ENCODE measurements around the gene NR1H2. TPM values are rescaled to one million over a fixed set of nuclear protein-coding genes. Genes with fewer than 3 reads are reported as not detected.
A peak's percentile ranks its signal among the peaks of the same experiment; 100 is the strongest.

Gene NR1H2
- total RNA-seq, 2 donors from 2014 or later = 40.4 to 42.7 TPM

DNA sequence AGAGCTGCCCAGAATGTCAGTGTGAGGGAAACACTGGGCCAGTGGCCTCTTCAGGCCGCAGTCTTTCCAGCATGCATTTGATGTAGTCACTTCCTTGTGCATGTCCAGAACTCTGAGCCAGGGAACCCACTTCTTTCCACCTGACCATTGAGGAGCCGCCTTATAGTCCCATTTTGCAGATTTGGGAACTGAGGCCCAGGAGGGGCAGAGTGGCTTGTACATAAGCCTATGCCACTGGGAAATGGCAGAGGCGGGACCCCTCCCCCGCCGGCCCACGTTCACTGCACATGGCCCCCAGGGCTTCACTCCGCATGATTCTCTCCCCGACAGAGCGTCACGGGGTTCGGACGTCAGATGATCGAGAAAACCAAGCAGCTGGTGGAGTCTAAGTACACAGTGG lies 36.8 kb downstream of the NR1H2 start:
- Mint-ChIP-seq H3K27ac (no peak overlapping the region), H3K36me3 (ENCODE audit: low read depth) (peaks cover 34% of the 10 kb centered on the region), H3K4me3 (no peak overlapping the region), H3K27me3 (ENCODE audit: insufficient read depth) (no peaks in the 10 kb centered on the region), H3K9me3 (no peaks in the 10 kb centered on the region), H3K4me1 (no peaks in the 10 kb centered on the region)
- no peaks in the 10 kb centered on the region for H3K9me3 ChIP-seq (ENCODE audit: control insufficient read depth, low read length)
- peaks cover 22% of the 10 kb centered on the region for H3K36me3 ChIP-seq (ENCODE audit: control insufficient read depth, insufficient read depth, low read length)
- H3K9ac ChIP-seq (ENCODE audit: extremely low read depth, low read length, poor library complexity, severe bottlenecking) = no peak overlapping the region
- DNase-seq = peak; percentile 32
- 91 to 94% methylated on average over 12 to 13 of the region's 13 CpGs for WGBS, 2 experiments (ENCODE audit: insufficient coverage in 1 of 2, insufficient read length in 1 of 2)
- H3K4me3 ChIP-seq (ENCODE audit: low read length) = no peak overlapping the region
- no peak overlapping the region for H3K27ac ChIP-seq (ENCODE audit: low read depth, low read length)
- TF ChIP-seq, protein P1, sequence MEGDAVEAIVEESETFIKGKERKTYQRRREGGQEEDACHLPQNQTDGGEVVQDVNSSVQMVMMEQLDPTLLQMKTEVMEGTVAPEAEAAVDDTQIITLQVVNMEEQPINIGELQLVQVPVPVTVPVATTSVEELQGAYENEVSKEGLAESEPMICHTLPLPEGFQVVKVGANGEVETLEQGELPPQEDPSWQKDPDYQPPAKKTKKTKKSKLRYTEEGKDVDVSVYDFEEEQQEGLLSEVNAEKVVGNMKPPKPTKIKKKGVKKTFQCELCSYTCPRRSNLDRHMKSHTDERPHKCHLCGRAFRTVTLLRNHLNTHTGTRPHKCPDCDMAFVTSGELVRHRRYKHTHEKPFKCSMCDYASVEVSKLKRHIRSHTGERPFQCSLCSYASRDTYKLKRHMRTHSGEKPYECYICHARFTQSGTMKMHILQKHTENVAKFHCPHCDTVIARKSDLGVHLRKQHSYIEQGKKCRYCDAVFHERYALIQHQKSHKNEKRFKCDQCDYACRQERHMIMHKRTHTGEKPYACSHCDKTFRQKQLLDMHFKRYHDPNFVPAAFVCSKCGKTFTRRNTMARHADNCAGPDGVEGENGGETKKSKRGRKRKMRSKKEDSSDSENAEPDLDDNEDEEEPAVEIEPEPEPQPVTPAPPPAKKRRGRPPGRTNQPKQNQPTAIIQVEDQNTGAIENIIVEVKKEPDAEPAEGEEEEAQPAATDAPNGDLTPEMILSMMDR (conservative IDR thresholded peaks at IDR 0.05) = no peak
- H3K4me1 ChIP-seq (ENCODE audit: control insufficient read depth, insufficient read depth, low read length) = no peaks in the 10 kb centered on the region
- no peaks in the 10 kb centered on the region for H3K27me3 ChIP-seq (ENCODE audit: control insufficient read depth, insufficient read depth, low read length, poor library complexity, severe bottlenecking)

DNA sequence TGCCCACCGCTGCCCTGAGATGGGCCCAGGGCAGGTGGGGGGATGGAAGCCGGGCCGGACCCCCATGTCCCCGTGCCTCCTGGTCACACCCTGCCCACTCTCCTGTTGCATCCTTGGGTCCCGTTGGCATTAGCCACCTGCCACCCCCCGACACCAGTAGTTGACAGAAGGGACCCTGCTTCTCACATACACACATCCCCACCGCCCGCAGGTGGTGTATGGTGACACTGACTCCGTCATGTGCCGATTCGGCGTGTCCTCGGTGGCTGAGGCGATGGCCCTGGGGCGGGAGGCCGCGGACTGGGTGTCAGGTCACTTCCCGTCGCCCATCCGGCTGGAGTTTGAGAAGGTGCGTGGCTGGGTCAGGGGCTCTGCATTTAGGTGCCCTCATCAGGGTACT lies 37.3 kb downstream of the NR1H2 start:
- no peak overlapping the region for H3K27ac ChIP-seq (ENCODE audit: low read depth, low read length)
- H3K4me1 Mint-ChIP-seq = peaks cover 2% of the 10 kb centered on the region
- 89 to 95% methylated on average over 5 to 21 of the region's 21 CpGs for WGBS, 2 experiments (ENCODE audit: insufficient coverage in 1 of 2, insufficient read length in 1 of 2)
- H3K27me3 ChIP-seq (ENCODE audit: control insufficient read depth, insufficient read depth, low read length, poor library complexity, severe bottlenecking) = peaks cover 2% of the 10 kb centered on the region
- H3K27me3 Mint-ChIP-seq (ENCODE audit: insufficient read depth) = peaks cover 2% of the 10 kb centered on the region
- H3K9ac ChIP-seq (ENCODE audit: extremely low read depth, low read length, poor library complexity, severe bottlenecking) = no peak overlapping the region
- H3K36me3 Mint-ChIP-seq (ENCODE audit: low read depth) = peaks cover 34% of the 10 kb centered on the region
- H3K27ac Mint-ChIP-seq = no peak overlapping the region
- H3K4me1 ChIP-seq (ENCODE audit: control insufficient read depth, insufficient read depth, low read length) = no peaks in the 10 kb centered on the region
- H3K9me3 ChIP-seq (ENCODE audit: control insufficient read depth, low read length) = no peaks in the 10 kb centered on the region
- no peak for DNase-seq
- H3K4me3 Mint-ChIP-seq = no peak overlapping the region
- H3K36me3 ChIP-seq (ENCODE audit: control insufficient read depth, insufficient read depth, low read length) = peaks cover 22% of the 10 kb centered on the region
- H3K9me3 Mint-ChIP-seq = no peaks in the 10 kb centered on the region
- TF ChIP-seq, protein P1 (conservative IDR thresholded peaks at IDR 0.05) = no peak
- H3K4me3 ChIP-seq (ENCODE audit: low read length) = no peak overlapping the region

DNA sequence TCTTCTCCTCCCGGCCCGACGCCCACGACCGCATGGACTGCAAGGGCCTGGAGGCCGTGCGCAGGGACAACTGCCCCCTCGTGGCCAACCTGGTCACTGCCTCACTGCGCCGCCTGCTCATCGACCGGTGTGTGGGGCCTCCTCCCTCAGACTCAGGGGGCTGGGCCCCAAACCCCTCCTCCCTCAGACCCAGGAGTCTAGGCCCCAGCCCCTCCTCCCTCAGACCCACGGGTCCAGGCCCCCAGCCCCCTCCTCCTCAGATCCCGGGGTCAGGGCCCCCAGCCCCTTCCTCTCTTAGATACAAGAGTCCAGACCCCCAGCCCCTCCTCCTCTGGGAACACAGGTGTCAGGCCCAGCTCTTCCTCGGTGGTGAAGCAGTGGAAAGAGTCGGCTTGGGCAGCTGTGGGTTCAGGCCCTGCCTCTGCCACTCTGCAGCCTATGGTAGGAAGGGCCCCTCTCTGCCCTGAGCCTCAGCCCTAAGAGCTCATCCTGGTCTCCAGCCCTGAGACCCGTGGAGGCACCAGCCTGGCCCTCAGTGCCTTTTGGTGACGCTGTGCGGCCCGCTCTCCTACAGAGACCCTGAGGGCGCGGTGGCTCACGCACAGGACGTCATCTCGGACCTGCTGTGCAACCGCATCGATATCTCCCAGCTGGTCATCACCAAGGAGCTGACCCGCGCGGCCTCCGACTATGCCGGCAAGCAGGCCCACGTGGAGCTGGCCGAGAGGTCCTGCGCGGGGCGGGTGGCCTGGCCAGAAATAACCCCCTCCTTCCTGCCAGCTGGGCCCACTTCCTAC lies 38.8 kb downstream of the NR1H2 start:
- 74 to 95% methylated on average over 14 to 37 of the region's 37 CpGs for WGBS, 2 experiments (ENCODE audit: insufficient coverage in 1 of 2, insufficient read length in 1 of 2)
- DNase-seq = peak; percentile 97
- Mint-ChIP-seq H3K27ac (no peak overlapping the region), H3K36me3 (ENCODE audit: low read depth) (peaks cover 27% of the 10 kb centered on the region), H3K27me3 (ENCODE audit: insufficient read depth) (peaks cover 10% of the 10 kb centered on the region), H3K4me3 (no peak overlapping the region), H3K9me3 (no peaks in the 10 kb centered on the region), H3K4me1 (peaks cover 11% of the 10 kb centered on the region)
- Histone ChIP-seq H3K4me1 (ENCODE audit: control insufficient read depth, insufficient read depth, low read length) (no peaks in the 10 kb centered on the region), H3K27ac (ENCODE audit: low read depth, low read length) (no peak overlapping the region), H3K27me3 (ENCODE audit: control insufficient read depth, insufficient read depth, low read length, poor library complexity, severe bottlenecking) (peaks cover 17% of the 10 kb centered on the region), H3K9ac (ENCODE audit: extremely low read depth, low read length, poor library complexity, severe bottlenecking) (no peak overlapping the region), H3K4me3 (ENCODE audit: low read length) (no peak overlapping the region), H3K9me3 (ENCODE audit: control insufficient read depth, low read length) (no peaks in the 10 kb centered on the region), H3K36me3 (ENCODE audit: control insufficient read depth, insufficient read depth, low read length) (peaks cover 7% of the 10 kb centered on the region)
- TF ChIP-seq, protein P1 (conservative IDR thresholded peaks at IDR 0.05) = peak; percentile 94

Measured in endodermal cell (in vitro differentiated cells).